Measurements from ENCODE around the gene INPP4A.
"Not testable (repeated sequence)": the region's sequence is repeated elsewhere in the genome, so short reads cannot be mapped to it uniquely, and the experiment has no call there.

Gene INPP4A

DNA sequence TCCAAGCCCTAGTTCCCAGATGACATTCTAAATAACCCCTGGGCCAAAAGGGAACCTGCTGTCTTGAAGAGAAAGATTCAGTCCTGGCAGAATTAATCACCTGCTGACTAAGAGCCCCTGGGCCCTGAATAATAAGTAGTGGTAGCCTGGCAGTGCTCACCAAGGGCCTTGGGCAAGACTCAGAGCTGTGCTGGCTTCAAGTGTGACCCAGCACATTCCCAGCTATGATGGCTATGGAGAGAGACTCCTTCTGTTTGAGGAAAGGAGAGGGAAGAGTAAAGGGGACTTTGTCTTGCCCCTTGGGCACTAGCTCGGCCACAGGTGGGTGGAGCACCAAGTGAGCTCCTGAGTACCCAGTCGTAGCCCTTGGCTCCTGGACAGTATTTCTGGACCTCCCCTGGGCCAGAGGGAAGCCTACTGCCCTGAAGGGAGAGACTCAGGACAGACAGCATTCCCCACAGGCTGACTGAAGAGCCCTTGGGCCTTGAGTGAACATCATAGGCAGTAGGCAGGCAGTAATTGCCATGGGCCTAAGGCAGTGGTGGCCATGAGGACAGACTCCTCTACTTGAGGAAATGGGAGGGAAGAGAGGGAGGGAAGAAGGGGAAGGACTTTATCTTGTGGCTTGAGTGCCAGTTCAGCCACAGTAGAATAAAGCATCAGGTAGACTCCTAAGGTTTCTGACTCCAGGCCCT, 40.0 kb upstream of the INPP4A start:
- Histone ChIP-seq H3K36me3 (ENCODE audit: low read depth) (no peaks in the 10 kb centered on the region), H3K27ac (ENCODE audit: poor library complexity, severe bottlenecking) (no peak overlapping the region), H3K4me3 (ENCODE audit: severe bottlenecking) (no peak overlapping the region), H3K4me1 (ENCODE audit: insufficient read depth, poor library complexity, severe bottlenecking) (no peaks in the 10 kb centered on the region), H3K9me3 (ENCODE audit: severe bottlenecking) (no peaks in the 10 kb centered on the region), H3K27me3 (ENCODE audit: insufficient read depth, poor library complexity, severe bottlenecking) (peaks cover 14% of the 10 kb centered on the region)
- no peak for DNase-seq (ENCODE audit: low spot score)
- peak; percentile 53; the same call in 2 of the 3 replicates for ATAC-seq (ENCODE audit: low read depth)
- TF ChIP-seq CTCF (IDR thresholded peaks at IDR 0.05; ENCODE audit: poor library complexity, severe bottlenecking), result no peak

DNA sequence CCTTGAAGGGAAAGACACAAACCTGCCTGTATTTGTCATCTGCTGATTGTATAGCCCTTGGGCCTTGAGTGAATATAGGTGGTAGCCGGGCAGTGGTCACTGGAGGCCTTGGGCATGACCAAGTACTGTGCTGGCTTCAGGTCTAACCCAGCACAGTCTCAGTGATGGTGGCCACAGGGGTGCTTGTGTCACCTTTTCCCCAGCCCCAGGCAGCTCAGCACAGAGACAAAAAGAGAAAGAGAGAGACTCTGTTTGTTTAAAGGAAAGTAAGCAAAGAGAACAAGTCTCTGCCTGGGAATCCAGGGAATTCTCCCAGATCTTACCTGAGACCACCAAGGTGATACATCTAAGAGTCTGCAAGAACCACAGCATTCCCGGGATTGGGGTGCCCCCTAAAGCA, 39.4 kb upstream of the INPP4A start:
- Histone ChIP-seq H3K27me3 (ENCODE audit: insufficient read depth, poor library complexity, severe bottlenecking) (peaks cover 13% of the 10 kb centered on the region), H3K4me3 (ENCODE audit: severe bottlenecking) (no peak overlapping the region), H3K9me3 (ENCODE audit: severe bottlenecking) (no peaks in the 10 kb centered on the region), H3K4me1 (ENCODE audit: insufficient read depth, poor library complexity, severe bottlenecking) (no peaks in the 10 kb centered on the region), H3K36me3 (ENCODE audit: low read depth) (no peaks in the 10 kb centered on the region), H3K27ac (ENCODE audit: poor library complexity, severe bottlenecking) (no peak overlapping the region)
- DNase-seq (ENCODE audit: low spot score) (no peak), ATAC-seq (ENCODE audit: low read depth) (no peak)
- no peak for TF ChIP-seq CTCF (IDR thresholded peaks at IDR 0.05; ENCODE audit: poor library complexity, severe bottlenecking)

DNA sequence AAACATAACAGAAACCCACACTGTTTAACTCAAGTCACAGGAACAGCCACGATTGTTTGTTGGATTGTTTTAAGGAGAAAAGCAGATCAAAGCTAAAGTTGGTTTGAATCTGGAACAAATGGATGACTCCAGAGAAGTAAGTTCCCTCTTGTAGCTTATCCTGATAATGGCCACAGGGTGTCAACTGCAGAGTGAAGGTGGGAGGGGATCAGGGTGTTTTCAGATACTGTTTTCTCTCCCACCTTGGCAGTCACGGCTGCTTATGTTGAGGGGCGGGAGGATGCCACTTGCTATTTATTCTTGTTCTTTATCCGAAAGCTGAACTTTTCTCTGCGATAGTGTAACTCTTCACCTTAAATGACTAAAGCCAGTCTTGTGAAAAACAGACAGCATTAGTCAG, 36.5 kb upstream of the INPP4A start:
- no peak overlapping the region for H3K27ac ChIP-seq (ENCODE audit: poor library complexity, severe bottlenecking)
- no peaks in the 10 kb centered on the region for H3K4me1 ChIP-seq (ENCODE audit: insufficient read depth, poor library complexity, severe bottlenecking)
- no peaks in the 10 kb centered on the region for H3K9me3 ChIP-seq (ENCODE audit: severe bottlenecking)
- no peaks in the 10 kb centered on the region for H3K27me3 ChIP-seq (ENCODE audit: insufficient read depth, poor library complexity, severe bottlenecking)
- ATAC-seq (ENCODE audit: low read depth) (no peak), DNase-seq (ENCODE audit: low spot score) (no peak)
- no peaks in the 10 kb centered on the region for H3K36me3 ChIP-seq (ENCODE audit: low read depth)
- no peak overlapping the region for H3K4me3 ChIP-seq (ENCODE audit: severe bottlenecking)
- no peak for TF ChIP-seq CTCF (IDR thresholded peaks at IDR 0.05; ENCODE audit: poor library complexity, severe bottlenecking)

- TF ChIP-seq CTCF (IDR thresholded peaks at IDR 0.05; ENCODE audit: poor library complexity, severe bottlenecking), result peak; percentile 86
- DNase-seq (ENCODE audit: low spot score) (no peak), ATAC-seq (ENCODE audit: low read depth) (peak; percentile 70)
- H3K4me1 ChIP-seq (ENCODE audit: insufficient read depth, poor library complexity, severe bottlenecking), result no peaks in the 10 kb centered on the region
- H3K4me3 ChIP-seq (ENCODE audit: severe bottlenecking), result no peak overlapping the region
- no peak overlapping the region for H3K27ac ChIP-seq (ENCODE audit: poor library complexity, severe bottlenecking)
- H3K9me3 ChIP-seq (ENCODE audit: severe bottlenecking), result no peaks in the 10 kb centered on the region
- H3K36me3 ChIP-seq (ENCODE audit: low read depth), result no peaks in the 10 kb centered on the region
- no peaks in the 10 kb centered on the region for H3K27me3 ChIP-seq (ENCODE audit: insufficient read depth, poor library complexity, severe bottlenecking)
Observed at GRCh38 chr2:98412751-98413458, 31.8 kb upstream of the INPP4A start.

- not testable (repeated sequence) for H3K36me3 ChIP-seq (ENCODE audit: low read depth); H3K9me3 ChIP-seq (ENCODE audit: severe bottlenecking); H3K4me3 ChIP-seq (ENCODE audit: severe bottlenecking); H3K27ac ChIP-seq (ENCODE audit: poor library complexity, severe bottlenecking); ATAC-seq (ENCODE audit: low read depth); DNase-seq (ENCODE audit: low spot score); H3K4me1 ChIP-seq (ENCODE audit: insufficient read depth, poor library complexity, severe bottlenecking); H3K27me3 ChIP-seq (ENCODE audit: insufficient read depth, poor library complexity, severe bottlenecking)
Observed at GRCh38 chr2:98414246-98414645, 30.4 kb upstream of the INPP4A start.

DNA sequence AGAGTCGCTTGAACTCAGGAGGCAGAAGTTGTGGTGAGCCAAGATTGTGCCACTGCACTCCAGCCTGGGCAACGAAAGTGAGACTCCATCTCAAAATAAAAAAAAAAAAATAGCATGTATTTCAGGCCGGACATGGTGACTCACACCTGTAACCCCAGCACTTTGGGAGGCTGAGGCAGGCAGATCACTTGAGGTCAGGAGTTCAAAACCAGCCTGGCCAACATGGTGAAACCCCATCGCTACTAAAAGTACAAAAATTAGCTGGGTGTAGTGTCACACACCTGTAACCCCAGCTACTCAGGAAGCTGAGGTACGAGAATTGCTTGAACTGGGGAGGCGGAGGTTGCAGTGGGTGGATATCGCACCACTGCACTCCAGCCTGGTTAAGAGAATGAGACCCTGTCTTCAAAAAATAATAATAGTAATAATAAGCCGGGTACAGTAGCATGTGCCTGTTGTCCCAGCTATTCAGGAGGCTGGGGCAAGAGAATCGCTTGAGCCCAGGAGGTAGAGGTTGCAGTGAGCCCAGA, 28.9 kb upstream of the INPP4A start:
- not testable (repeated sequence) for DNase-seq (ENCODE audit: low spot score); H3K36me3 ChIP-seq (ENCODE audit: low read depth); H3K9me3 ChIP-seq (ENCODE audit: severe bottlenecking); H3K27ac ChIP-seq (ENCODE audit: poor library complexity, severe bottlenecking); H3K27me3 ChIP-seq (ENCODE audit: insufficient read depth, poor library complexity, severe bottlenecking); H3K4me3 ChIP-seq (ENCODE audit: severe bottlenecking); H3K4me1 ChIP-seq (ENCODE audit: insufficient read depth, poor library complexity, severe bottlenecking); ATAC-seq (ENCODE audit: low read depth)

Data from RWPE2 (cell line).